Measurements from ENCODE around the gene FRMPD4.
"Not testable (repeated sequence)": the region's sequence is repeated elsewhere in the genome, so short reads cannot be mapped to it uniquely, and the experiment has no call there.

Gene FRMPD4

DNA sequence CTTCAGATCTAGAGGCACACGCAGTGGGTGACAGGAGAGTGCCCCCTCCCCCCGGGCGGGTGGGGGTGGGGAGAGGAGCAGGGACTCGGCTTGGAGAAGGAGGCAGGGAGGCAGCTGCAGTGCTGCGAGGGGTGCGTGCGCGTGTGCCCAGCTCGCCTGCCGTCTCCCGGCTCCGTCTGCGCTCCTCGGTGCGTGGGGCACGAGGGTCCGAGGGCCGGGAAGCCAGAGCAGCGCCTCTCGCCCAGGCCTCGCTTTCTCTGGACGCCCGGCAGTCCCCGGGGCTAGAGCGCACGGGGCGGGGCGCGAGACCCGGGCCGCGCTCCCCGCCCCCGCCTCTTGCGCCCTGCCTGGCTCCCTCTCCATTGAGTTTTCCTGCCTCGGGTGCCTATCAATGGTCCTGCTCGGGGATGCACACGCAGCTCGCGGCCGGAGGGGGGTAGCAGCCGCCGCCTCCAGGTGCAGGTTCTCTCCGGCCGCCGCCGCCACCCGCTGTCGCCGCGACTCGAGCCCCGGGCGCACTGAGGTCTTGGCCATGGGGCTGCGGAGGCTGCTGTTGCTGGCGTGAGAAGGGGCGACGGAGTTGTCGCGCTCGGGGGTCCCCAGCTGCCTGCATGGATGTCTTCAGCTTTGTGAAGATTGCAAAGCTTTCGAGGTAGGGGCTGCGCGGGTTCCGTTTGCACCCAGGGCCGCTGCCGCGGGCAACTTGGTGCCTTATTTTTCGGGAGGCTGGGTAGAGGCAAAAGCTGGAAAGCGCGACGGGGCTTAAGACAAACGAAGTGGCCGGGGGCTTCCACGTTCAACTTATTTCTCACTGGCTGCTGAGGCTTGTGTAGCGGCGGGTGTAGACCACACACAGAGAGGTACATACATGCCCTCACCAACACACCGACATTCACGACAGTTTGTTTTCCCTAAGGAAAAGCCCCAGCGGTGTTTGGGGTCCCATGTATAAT, at the start of gene FRMPD4:
Gene FRMPD4 (plus strand): TSS at position 113 of the 953 bp plus-strand sequence. CDS start 499 bp downstream, at position 612.
- peak; percentile 47 for DNase-seq (ENCODE audit: low spot score)

DNA sequence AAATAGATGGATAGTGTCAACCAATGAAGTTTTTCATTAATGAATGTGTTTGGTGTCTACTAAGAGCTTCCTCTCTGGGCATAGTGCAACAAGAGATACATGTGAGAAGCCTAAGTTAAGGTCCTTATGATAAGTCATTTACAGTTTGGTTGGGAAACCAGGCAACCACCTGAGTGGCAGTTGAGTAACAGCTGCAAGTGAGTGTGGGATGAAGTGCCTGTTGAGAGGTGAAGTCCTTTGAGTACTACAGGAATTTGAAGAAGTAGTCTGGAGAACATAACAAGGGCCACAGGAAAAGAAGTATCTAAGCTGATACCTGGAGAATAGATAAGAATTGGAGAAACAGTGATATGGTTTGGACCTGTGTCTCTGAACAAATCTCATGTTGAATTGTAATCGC, 48.5 kb upstream of the FRMPD4 start:
- no peak for DNase-seq (ENCODE audit: low spot score)

DNA sequence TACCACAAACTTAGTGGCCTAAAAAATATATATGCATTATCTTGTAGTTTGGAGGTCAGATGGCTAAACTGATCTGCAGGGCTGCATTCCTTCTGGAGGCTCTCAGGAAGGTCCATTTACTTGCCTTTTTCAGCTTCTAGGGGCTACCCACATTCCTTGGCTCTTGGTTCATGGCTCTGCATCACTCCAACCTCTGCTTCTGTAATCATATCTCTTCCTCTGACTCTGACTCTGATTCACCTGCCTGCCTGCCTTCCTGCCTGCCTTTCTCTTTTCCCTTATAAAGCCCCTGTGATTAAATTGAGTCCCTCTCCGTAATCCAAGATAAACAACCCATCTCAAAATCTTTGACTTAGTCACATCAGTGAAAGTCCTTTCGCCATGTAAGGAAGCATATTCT, 25.0 kb upstream of the FRMPD4 start:
- no peak for DNase-seq (ENCODE audit: low spot score)

GRCh38 chrX:12115377-12115776, 22.9 kb upstream of the FRMPD4 start:
- DNase-seq (ENCODE audit: low spot score): no peak

- DNase-seq (ENCODE audit: low spot score): no peak
Observed at GRCh38 chrX:12118134-12118533, 20.1 kb upstream of the FRMPD4 start.

GRCh38 chrX:12128017-12128416, 10.3 kb upstream of the FRMPD4 start:
- DNase-seq (ENCODE audit: low spot score): no peak

DNA sequence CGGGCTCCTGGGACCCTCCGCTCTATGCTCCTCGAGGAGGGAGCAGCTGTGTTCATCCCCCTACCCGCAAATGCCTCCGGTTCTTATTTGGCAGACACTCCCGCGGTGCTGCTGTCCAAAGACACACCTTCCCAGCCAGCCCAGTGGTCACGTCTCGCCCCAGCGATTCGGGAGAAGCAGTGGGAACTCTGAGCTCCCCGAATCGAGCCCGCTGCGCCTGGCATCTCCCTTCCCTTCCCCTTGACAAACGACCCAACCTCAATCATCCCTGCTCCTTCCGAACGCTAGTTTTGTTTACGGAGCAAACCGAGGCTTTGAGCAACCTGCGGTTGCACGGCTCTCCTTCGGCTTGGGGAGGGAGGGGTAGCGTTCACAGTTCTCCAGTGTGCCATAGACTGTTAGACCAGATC, 317 bp upstream of the FRMPD4 start:
- DNase-seq (ENCODE audit: low spot score): peak; percentile 17

GRCh38 chrX:12139934-12140611, 1.8 kb downstream of the FRMPD4 start:
- no peak for DNase-seq (ENCODE audit: low spot score)

GRCh38 chrX:12141511-12141910, 3.2 kb downstream of the FRMPD4 start:
- no peak for DNase-seq (ENCODE audit: low spot score)

DNA sequence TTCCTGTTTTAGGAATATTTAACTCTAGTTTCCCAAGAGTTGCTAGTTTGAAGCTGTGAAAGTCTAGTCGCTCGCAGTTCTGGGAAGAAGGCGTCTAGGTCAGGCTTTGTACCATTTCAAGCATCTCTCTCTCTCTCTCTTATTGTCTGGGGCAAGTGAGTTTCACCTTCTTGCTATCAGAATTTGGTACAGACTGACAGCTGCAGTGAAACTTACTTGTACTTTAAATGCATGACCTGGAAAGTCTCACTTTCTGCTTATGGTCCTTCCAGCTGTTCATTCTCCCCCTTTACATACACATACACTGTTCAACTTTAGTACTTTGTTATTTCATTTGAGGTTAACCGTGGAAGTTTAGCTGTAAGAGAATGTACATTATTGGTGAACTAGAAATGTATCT, 4.4 kb downstream of the FRMPD4 start:
- no peak for DNase-seq (ENCODE audit: low spot score)

- DNase-seq (ENCODE audit: low spot score): no peak
Observed at GRCh38 chrX:12145402-12145801, 7.1 kb downstream of the FRMPD4 start.

DNA sequence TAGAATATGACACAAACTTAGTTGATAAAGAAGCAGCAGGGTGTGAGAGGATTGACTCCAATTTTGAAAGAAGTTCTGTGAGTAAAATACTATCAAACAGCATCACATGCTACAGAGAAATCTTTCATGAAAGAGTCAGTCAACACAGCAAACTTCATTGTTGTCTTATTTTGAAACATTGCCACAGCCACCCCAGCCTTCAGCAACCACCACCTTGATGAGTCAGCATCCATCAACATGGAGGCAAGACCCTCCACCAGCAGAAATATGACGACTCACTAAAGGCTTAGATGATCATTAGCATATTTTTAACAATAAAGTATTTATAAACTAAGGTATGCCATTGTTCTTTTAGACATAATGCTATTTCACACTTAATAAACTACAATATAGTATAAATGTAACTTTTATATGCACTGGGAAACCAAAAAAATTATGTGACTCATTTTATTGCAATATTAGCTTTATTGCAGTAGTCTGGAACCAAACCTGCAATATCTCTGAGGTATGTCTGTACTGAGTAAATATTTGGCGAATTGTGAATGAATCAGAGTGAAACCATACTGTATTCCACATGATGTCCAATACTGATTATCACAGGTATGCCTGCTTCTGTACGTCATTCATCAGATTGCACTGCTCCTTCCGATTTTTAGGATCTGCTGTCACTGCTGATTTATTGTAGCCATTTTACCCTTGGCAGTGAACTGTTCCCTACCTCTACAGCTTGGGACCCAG, 11.6 kb downstream of the FRMPD4 start:
- DNase-seq (ENCODE audit: low spot score): no peak

GRCh38 chrX:12153317-12153716, 15.0 kb downstream of the FRMPD4 start:
- DNase-seq (ENCODE audit: low spot score): no peak

DNA sequence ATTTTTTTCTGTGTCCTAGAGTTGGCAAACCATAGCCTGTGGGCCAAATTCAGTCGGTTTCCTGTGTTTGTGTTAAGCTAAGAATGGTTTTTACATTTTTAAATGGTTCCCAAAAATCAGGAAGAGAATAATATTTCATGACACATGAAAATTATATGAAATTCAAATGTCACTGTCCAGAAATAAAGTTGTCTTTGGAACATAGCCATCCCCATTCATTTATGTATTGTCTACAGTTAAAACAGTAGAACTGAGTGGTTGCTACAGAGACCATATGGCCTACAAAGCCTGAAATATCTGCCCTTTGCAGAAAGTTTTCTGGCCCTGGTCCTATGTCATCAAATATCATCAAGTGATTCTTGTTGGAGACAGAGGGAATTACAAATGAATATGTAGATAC, 15.5 kb downstream of the FRMPD4 start:
- DNase-seq (ENCODE audit: low spot score): no peak

GRCh38 chrX:12159799-12160198, 21.5 kb downstream of the FRMPD4 start:
- no peak for DNase-seq (ENCODE audit: low spot score)

DNA sequence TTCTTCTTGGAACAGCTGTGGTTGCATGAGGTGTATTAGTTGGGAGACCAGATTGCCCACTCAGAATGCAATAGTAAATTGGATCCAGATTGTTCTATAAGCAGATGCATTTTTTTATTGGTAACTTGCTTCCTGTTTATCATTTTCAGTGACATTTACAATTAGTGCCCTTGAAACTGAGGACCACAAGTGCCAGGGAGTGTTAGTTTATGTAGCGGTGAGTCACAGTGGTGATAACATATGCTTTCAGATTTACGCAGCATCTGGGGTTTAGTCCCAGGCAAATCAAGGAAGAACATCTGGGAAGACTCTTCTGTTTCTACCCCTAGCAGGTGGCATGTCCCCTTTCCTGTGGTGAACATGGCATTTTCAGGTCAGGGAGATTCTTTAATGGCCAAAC, 24.1 kb downstream of the FRMPD4 start:
- DNase-seq (ENCODE audit: low spot score): no peak

GRCh38 chrX:12164180-12164579, 25.9 kb downstream of the FRMPD4 start:
- DNase-seq (ENCODE audit: low spot score): not testable (repeated sequence)

DNA sequence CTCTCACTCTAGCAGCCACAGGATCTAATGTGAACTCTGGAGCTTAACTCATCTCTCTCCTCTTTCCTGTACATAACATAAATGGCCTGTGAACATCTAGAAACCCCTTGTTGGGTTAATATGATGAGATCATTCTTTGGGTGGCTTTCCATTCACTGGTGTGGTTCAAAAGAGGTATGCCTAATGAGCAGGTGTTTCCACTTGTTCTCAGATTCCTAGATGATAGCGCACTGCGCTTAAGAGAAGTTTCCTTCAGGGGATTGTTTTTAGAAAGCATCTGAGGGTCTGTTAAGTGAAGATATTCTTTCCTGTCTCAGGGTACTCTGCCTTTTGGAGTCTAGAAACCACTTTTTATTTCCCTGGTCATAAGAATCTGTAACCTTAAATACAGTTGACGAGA, 32.5 kb downstream of the FRMPD4 start:
- no peak for DNase-seq (ENCODE audit: low spot score)

- no peak for DNase-seq (ENCODE audit: low spot score)
Observed at GRCh38 chrX:12174358-12174757, 36.1 kb downstream of the FRMPD4 start.

DNA sequence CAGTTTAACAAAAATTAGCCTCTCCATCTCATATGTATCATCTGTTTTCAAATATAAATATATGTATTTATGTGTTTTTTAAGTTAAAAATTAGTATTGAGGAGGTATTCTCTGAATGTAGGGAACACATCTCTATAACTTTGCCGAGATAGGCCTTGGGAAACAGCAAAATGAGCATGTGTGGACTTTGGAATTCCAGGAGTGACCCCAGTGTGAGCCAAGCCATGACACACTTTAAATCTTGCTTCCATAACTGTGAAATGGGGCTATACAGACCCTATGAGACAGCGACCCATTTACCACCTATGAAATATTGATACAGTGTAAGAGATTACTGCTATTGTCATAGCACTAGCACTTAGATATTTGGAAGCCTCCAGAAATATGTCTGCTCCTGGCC, 58.8 kb downstream of the FRMPD4 start:
- DNase-seq (ENCODE audit: low spot score): no peak

DNA sequence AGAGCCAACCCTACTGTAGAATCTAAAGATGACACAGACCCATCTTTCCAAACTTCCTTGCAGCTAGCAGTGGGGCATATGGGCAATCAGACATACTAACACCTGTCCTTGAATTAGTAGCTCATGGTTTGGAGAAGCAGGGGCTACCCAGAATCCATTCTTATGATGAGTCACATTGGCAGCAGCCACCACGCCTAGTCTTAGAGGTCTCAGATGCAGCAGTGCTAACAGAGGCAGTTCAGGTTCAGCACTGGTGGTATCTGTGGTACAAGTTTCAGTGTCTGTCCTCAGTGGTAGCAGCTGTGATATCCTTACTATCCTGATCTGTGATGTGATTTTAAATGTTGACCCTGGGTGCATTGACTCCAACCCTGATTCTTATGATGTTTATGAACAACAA, 68.1 kb downstream of the FRMPD4 start:
- no peak for DNase-seq (ENCODE audit: low spot score)

GRCh38 chrX:12210196-12210815, 72.0 kb downstream of the FRMPD4 start:
- peak; percentile 4 for DNase-seq (ENCODE audit: low spot score)
